Uterus (tissue), 2 donors: ENCODE results near the gene THRB.

ENCODE experiments used
- POLR2A ChIP-seq, 2 donors: fragments of 450-650 bp; IDR thresholded peaks; one replicate each; pipeline ENCODE4 v1.6.1; 2016; ENCODE audit warnings: antibody characterized with exemption in 2 of 2, mild to moderate bottlenecking in 1 of 2, moderate library complexity in 1 of 2
- TF ChIP-seq, protein P1 (sequence below), 4 experiments: fragments of 200-600 bp in 2 of 4; fragments of 450-650 bp in 2 of 4; sonication (generic) in 2 of 4; IDR thresholded peaks; one replicate each; pipeline ENCODE4 v1.5.1; 2016 to 2019; ENCODE audit warnings: antibody characterized with exemption in 4 of 4, mild to moderate bottlenecking in 2 of 4, moderate library complexity in 1 of 4

GRCh38 chr3:24306518-24306917 is 188.1 kb downstream of the THRB start:
- TF ChIP-seq, protein P1, sequence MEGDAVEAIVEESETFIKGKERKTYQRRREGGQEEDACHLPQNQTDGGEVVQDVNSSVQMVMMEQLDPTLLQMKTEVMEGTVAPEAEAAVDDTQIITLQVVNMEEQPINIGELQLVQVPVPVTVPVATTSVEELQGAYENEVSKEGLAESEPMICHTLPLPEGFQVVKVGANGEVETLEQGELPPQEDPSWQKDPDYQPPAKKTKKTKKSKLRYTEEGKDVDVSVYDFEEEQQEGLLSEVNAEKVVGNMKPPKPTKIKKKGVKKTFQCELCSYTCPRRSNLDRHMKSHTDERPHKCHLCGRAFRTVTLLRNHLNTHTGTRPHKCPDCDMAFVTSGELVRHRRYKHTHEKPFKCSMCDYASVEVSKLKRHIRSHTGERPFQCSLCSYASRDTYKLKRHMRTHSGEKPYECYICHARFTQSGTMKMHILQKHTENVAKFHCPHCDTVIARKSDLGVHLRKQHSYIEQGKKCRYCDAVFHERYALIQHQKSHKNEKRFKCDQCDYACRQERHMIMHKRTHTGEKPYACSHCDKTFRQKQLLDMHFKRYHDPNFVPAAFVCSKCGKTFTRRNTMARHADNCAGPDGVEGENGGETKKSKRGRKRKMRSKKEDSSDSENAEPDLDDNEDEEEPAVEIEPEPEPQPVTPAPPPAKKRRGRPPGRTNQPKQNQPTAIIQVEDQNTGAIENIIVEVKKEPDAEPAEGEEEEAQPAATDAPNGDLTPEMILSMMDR (IDR thresholded peaks at IDR 0.05): no peak
- TF ChIP-seq POLR2A (IDR thresholded peaks at IDR 0.05): no peak
